NCI-H345 (cell line): ENCODE measurements around the gene NOTCH1.
"Not testable (repeated sequence)": the region's sequence is repeated elsewhere in the genome, so short reads cannot be mapped to it uniquely, and the experiment has no call there.

Source experiments
- DNase-seq: peaks from one replicate; lab custom pipeline; 2025; lab: John Stamatoyannopoulos, UW

NOTCH1 gene

GRCh38 chr9:136578915-136579649 is 33.2 kb upstream of the NOTCH1 start:
- DNase-seq = peak; percentile 19

GRCh38 chr9:136578626-136578914 is 32.7 kb upstream of the NOTCH1 start:
- DNase-seq = no peak

- no peak for DNase-seq
Measured at GRCh38 chr9:136577941-136578625, 32.2 kb upstream of the NOTCH1 start.

GRCh38 chr9:136576269-136576626 is 30.4 kb upstream of the NOTCH1 start:
- no peak for DNase-seq

- no peak for DNase-seq
Measured at GRCh38 chr9:136575626-136576268, 29.9 kb upstream of the NOTCH1 start.

GRCh38 chr9:136574606-136575005 is 28.8 kb upstream of the NOTCH1 start:
- not testable (repeated sequence) for DNase-seq

GRCh38 chr9:136572828-136573625 is 27.2 kb upstream of the NOTCH1 start:
- DNase-seq = no peak

- DNase-seq = no peak
Measured at GRCh38 chr9:136572003-136572827, 26.4 kb upstream of the NOTCH1 start.

- no peak for DNase-seq
Measured at GRCh38 chr9:136571531-136571930, 25.7 kb upstream of the NOTCH1 start.

GRCh38 chr9:136570916-136571315 is 25.1 kb upstream of the NOTCH1 start:
- no peak for DNase-seq

- no peak for DNase-seq
Measured at GRCh38 chr9:136570191-136570845, 24.5 kb upstream of the NOTCH1 start.

- DNase-seq = no peak
Measured at GRCh38 chr9:136569526-136570148, 23.8 kb upstream of the NOTCH1 start.

- no peak for DNase-seq
Measured at GRCh38 chr9:136568288-136569081, 22.6 kb upstream of the NOTCH1 start.

- no peak for DNase-seq
Measured at GRCh38 chr9:136567651-136568287, 21.9 kb upstream of the NOTCH1 start.

- DNase-seq = no peak
Measured at GRCh38 chr9:136566901-136567300, 21.1 kb upstream of the NOTCH1 start.

GRCh38 chr9:136566553-136566895 is 20.7 kb upstream of the NOTCH1 start:
- no peak for DNase-seq

- DNase-seq = no peak
Measured at GRCh38 chr9:136565715-136566552, 20.1 kb upstream of the NOTCH1 start.

GRCh38 chr9:136565086-136565714 is 19.4 kb upstream of the NOTCH1 start:
- no peak for DNase-seq
